Panc1 (cell line): ENCODE data around the gene NBEAL2. TPM values are rescaled to one million over a fixed set of nuclear protein-coding genes. Genes with fewer than 3 reads are reported as not detected.

ENCODE experiments used
- ATAC-seq: fragments of 200-7000 bp; cut with Tn5 transposase; 2 replicates; pipeline ENCODE4 v1.9.1; 2020; ENCODE audit warnings: mild to moderate bottlenecking, moderate library complexity
- BruUV-seq: library from RNA; stranded (reverse); fragments of 400-500 nt; replicated peaks from 2 replicates; lab custom pipeline; 2021; lab: Mats Ljungman, UMichigan
- CTCF ChIA-PET: fragments of 300-600 bp; sonication (Branson Sonifier 250); formaldehyde crosslinking; loops from one replicate; lab custom pipeline; 2022; ENCODE audit warnings: antibody characterized with exemption; lab: Charles Lee
- POLR2A ChIA-PET: fragments of 300-600 bp; sonication (Branson Sonifier 250); formaldehyde crosslinking; loops from one replicate; lab custom pipeline; 2022; ENCODE audit warnings: antibody characterized with exemption; lab: Charles Lee
- DNase-seq: peaks from one replicate; pipeline ENCODE4 v3.0.0-alpha.2; 2010; ENCODE audit warnings: low read depth, low spot score
- H3K27ac ChIP-seq: 2 replicates; pipeline ENCODE4 v1.5.1; 2011; ENCODE audit warnings: mild to moderate bottlenecking, low read length, inconsistent platforms
- H3K27me3 ChIP-seq: fragments of 200-500 bp; sonication (Bioruptor generic); 2 replicates; pipeline ENCODE4 v1.6.0; 2014; ENCODE audit warnings: low read length, inconsistent platforms; ENCODE audit not compliant: control insufficient read depth, insufficient read depth
- H3K36me3 ChIP-seq: fragments of 200-500 bp; sonication (Bioruptor generic); 2 replicates; pipeline ENCODE4 v1.5.1; 2014; ENCODE audit warnings: inconsistent platforms, mild to moderate bottlenecking, low read length, moderate library complexity; ENCODE audit not compliant: control insufficient read depth, insufficient read depth
- H3K4me1 ChIP-seq: 2 replicates; pipeline ENCODE4 v1.5.1; 2011; ENCODE audit warnings: inconsistent platforms, mild to moderate bottlenecking, low read length, moderate library complexity; ENCODE audit not compliant: control insufficient read depth, insufficient read depth
- H3K4me3 ChIP-seq, 2 experiments: 2 replicates each; pipeline ENCODE4 v1.5.1; 2011 to 2012; ENCODE audit warnings: low read depth in 2 of 2, low read length in 2 of 2, mild to moderate bottlenecking in 2 of 2, inconsistent platforms in 1 of 2, moderate library complexity in 1 of 2
- H3K9me3 ChIP-seq: fragments of 200-500 bp; sonication (Bioruptor generic); 2 replicates; pipeline ENCODE4 v1.5.1; 2014; ENCODE audit warnings: low read depth, mild to moderate bottlenecking, inconsistent platforms, low read length, moderate library complexity; ENCODE audit not compliant: control insufficient read depth, insufficient read depth
- POLR2AphosphoS5 ChIP-seq: IDR thresholded peaks from 2 replicates; pipeline ENCODE4 v1.6.1; 2012; ENCODE audit warnings: mild to moderate bottlenecking, low read depth, low read length, moderate library complexity
- SIN3A ChIP-seq: IDR thresholded peaks from 2 replicates; pipeline ENCODE4 v1.6.1; 2012; ENCODE audit warnings: low read depth, mild to moderate bottlenecking, low read length, moderate library complexity, borderline replicate concordance; ENCODE audit not compliant: insufficient read depth
- TCF7L2 ChIP-seq: IDR thresholded peaks from 2 replicates; pipeline ENCODE4 v1.6.1; 2011; ENCODE audit warnings: mild to moderate bottlenecking, low read depth, low read length, inconsistent platforms
- in situ Hi-C: cut with HindIII; loops from 2 replicates; pipeline ENCODE4 v1.10.0; 2016; ENCODE audit warnings: low sequenced_read_pairs, low pct_unique_long_range_greater_than_20kb
- intact Hi-C: fragments of 100-400 bp; cut with micrococcal nuclease; formaldehyde crosslinking; loops from one replicate; pipeline ENCODE4 v1.10.0; 2022; ENCODE audit not compliant: unreplicated experiment
- total RNA-seq: library from RNA; stranded (reverse); gene quantifications from one replicate; pipeline ENCODE4 v1.2.1, GENCODE V29; 2021; ENCODE audit not compliant: unreplicated experiment
- TF ChIP-seq, protein P1 (sequence below), 2 experiments: IDR thresholded peaks; 2 replicates each; pipeline ENCODE4 v1.6.1; 2011 to 2012; ENCODE audit warnings: low read depth in 2 of 2, control low read depth in 1 of 2, low read length in 1 of 2, mild to moderate bottlenecking in 1 of 2, moderate library complexity in 1 of 2; ENCODE audit not compliant: insufficient read depth in 1 of 2
- TF ChIP-seq, protein P2 (sequence below): fragments of 450-650 bp; IDR thresholded peaks from 2 replicates; pipeline ENCODE4 v1.5.1; 2017; ENCODE audit warnings: mild to moderate bottlenecking

The NBEAL2 gene
- total RNA-seq, 1 experiment from 2014 or later: 38.8 TPM

GRCh38 chr3:46944191-46944590 is 35.3 kb upstream of the NBEAL2 start:
- intact Hi-C loops: no loop called here
- no peak overlapping the region; the same call in 1 of the 2 replicates for H3K27ac ChIP-seq
- DNase-seq: no peak

DNA sequence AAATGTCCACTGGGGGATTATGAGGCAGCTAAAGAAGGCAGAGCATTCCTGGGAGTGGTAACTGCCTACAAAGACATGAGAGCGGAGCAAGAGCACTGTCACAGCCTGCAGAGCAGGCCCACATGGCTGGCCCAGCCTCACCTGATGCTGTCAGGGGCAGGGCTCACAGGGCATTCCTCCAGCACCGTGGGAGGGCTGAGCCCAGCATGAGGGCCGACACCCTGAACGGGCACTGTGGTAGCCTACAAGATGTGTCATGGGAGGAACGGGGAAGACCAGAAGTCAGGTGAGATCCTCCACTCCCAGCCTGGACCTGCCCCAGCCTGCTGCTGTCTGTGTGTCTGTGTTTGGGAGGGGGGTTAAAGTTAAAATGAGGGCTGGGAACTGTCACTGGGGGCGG is 33.0 kb upstream of the NBEAL2 start:
- intact Hi-C loops (no loop called here), in situ Hi-C loops (no loop called here)
- Histone ChIP-seq H3K4me1 (peaks cover 53% of the 10 kb centered on the region), H3K4me3 (no peak overlapping the region), H3K9me3 (no peaks in the 10 kb centered on the region), H3K27me3 (no peaks in the 10 kb centered on the region), H3K36me3 (no peaks in the 10 kb centered on the region; the same call in 1 of the 2 replicates), H3K27ac (peak overlapping the region; percentile 57)
- TF ChIP-seq, protein P1, sequence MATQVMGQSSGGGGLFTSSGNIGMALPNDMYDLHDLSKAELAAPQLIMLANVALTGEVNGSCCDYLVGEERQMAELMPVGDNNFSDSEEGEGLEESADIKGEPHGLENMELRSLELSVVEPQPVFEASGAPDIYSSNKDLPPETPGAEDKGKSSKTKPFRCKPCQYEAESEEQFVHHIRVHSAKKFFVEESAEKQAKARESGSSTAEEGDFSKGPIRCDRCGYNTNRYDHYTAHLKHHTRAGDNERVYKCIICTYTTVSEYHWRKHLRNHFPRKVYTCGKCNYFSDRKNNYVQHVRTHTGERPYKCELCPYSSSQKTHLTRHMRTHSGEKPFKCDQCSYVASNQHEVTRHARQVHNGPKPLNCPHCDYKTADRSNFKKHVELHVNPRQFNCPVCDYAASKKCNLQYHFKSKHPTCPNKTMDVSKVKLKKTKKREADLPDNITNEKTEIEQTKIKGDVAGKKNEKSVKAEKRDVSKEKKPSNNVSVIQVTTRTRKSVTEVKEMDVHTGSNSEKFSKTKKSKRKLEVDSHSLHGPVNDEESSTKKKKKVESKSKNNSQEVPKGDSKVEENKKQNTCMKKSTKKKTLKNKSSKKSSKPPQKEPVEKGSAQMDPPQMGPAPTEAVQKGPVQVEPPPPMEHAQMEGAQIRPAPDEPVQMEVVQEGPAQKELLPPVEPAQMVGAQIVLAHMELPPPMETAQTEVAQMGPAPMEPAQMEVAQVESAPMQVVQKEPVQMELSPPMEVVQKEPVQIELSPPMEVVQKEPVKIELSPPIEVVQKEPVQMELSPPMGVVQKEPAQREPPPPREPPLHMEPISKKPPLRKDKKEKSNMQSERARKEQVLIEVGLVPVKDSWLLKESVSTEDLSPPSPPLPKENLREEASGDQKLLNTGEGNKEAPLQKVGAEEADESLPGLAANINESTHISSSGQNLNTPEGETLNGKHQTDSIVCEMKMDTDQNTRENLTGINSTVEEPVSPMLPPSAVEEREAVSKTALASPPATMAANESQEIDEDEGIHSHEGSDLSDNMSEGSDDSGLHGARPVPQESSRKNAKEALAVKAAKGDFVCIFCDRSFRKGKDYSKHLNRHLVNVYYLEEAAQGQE (IDR thresholded peaks at IDR 0.05; ENCODE audit: insufficient read depth in 1 of 2, low read depth in 2 of 2, low read length in 1 of 2): no peak
- no peak for TF ChIP-seq TCF7L2
- TF ChIP-seq SIN3A: no peak
- TF ChIP-seq POLR2AphosphoS5: no peak
- TF ChIP-seq, protein P2, sequence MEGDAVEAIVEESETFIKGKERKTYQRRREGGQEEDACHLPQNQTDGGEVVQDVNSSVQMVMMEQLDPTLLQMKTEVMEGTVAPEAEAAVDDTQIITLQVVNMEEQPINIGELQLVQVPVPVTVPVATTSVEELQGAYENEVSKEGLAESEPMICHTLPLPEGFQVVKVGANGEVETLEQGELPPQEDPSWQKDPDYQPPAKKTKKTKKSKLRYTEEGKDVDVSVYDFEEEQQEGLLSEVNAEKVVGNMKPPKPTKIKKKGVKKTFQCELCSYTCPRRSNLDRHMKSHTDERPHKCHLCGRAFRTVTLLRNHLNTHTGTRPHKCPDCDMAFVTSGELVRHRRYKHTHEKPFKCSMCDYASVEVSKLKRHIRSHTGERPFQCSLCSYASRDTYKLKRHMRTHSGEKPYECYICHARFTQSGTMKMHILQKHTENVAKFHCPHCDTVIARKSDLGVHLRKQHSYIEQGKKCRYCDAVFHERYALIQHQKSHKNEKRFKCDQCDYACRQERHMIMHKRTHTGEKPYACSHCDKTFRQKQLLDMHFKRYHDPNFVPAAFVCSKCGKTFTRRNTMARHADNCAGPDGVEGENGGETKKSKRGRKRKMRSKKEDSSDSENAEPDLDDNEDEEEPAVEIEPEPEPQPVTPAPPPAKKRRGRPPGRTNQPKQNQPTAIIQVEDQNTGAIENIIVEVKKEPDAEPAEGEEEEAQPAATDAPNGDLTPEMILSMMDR: no peak
- POLR2A ChIA-PET: no interaction called here
- BruUV-seq: no TSS peak
- CTCF ChIA-PET: no interaction called here
- ATAC-seq (no peak), DNase-seq (no peak)

More at GRCh38 chr3:46944191-46944590, 35.3 kb upstream of the NBEAL2 start:
- H3K27me3 ChIP-seq: no peaks in the 10 kb centered on the region
- peaks cover 49% of the 10 kb centered on the region for H3K4me1 ChIP-seq
- TF ChIP-seq, protein P1 (IDR thresholded peaks at IDR 0.05; ENCODE audit: insufficient read depth in 1 of 2, low read depth in 2 of 2, low read length in 1 of 2): no peak
- TF ChIP-seq SIN3A: no peak
- TF ChIP-seq TCF7L2: no peak
- TF ChIP-seq POLR2AphosphoS5: no peak
- TF ChIP-seq, protein P2: no peak
- no TSS peak for BruUV-seq
- POLR2A ChIA-PET: interaction anchor here (0.5 kb wide), 2 partner anchors 29 to 30 kb away, joined by 4 to 6 read pairs; no protein-coding TSS in a partner anchor
- no peaks in the 10 kb centered on the region for H3K9me3 ChIP-seq
- H3K36me3 ChIP-seq: no peaks in the 10 kb centered on the region; the same call in 1 of the 2 replicates
- ATAC-seq: peak; percentile 46; the same call in 1 of the 2 replicates
- CTCF ChIA-PET: no interaction called here
- in situ Hi-C loops: no loop called here
- no peak overlapping the region for H3K4me3 ChIP-seq
